Activated CD8-positive, alpha-beta T cell treated with anti-CD3 and anti-CD28 coated beads for 36 hours (primary cell): ENCODE results near the gene ARHGAP25. TPM values are rescaled to one million over a fixed set of nuclear protein-coding genes. Genes with fewer than 3 reads are reported as not detected.

Source experiments
- ATAC-seq: fragments of 200-7000 bp; cut with Tn5 transposase; one replicate; pipeline ENCODE4 v1.10.0; 2021; ENCODE audit warnings: mild to moderate bottlenecking, moderate library complexity
- CTCF ChIA-PET: fragments of 350-600 bp; sonication (Branson Sonifier 250); formaldehyde crosslinking; loops from one replicate; lab custom pipeline; 2021; ENCODE audit warnings: antibody characterized with exemption; lab: Charles Lee
- POLR2A ChIA-PET: fragments of 350-600 bp; sonication (Branson Sonifier 250); formaldehyde crosslinking; loops from one replicate; lab custom pipeline; 2021; ENCODE audit warnings: antibody characterized with exemption; lab: Charles Lee
- DNase-seq: peaks from one replicate; pipeline ENCODE4 v3.0.0-alpha.2; 2020
- H3K27ac Mint-ChIP-seq: one replicate; pipeline ENCODE4 v1.8.0; 2021; ENCODE audit warnings: mild to moderate bottlenecking, mixed read lengths
- H3K27me3 Mint-ChIP-seq: one replicate; pipeline ENCODE4 v1.8.0; 2021; ENCODE audit warnings: mixed read lengths
- H3K36me3 Mint-ChIP-seq: one replicate; pipeline ENCODE4 v1.8.0; 2021; ENCODE audit warnings: low read depth, mixed read lengths
- H3K4me1 Mint-ChIP-seq: one replicate; pipeline ENCODE4 v1.8.0; 2021; ENCODE audit warnings: low read depth, mixed read lengths
- H3K4me3 Mint-ChIP-seq: one replicate; pipeline ENCODE4 v1.8.0; 2021; ENCODE audit warnings: mild to moderate bottlenecking, moderate library complexity, mixed read lengths
- H3K9me3 Mint-ChIP-seq: one replicate; pipeline ENCODE4 v1.8.0; 2021; ENCODE audit warnings: mixed read lengths
- CTCF ChIP-seq: fragments of 200-600 bp; IDR thresholded peaks from one replicate; pipeline ENCODE4 v1.8.0; 2022; ENCODE audit warnings: antibody characterized with exemption, mild to moderate bottlenecking
- intact Hi-C: fragments of 100-400 bp; cut with micrococcal nuclease; formaldehyde crosslinking; loops from one replicate; pipeline ENCODE4 v1.10.0; 2022
- total RNA-seq, 2 experiments: library from RNA; stranded (reverse); gene quantifications; one replicate each; pipeline ENCODE4 v1.2.3, GENCODE V29; 2021

Gene ARHGAP25
- total RNA-seq, 2 experiments from 2014 or later, result 59.3 to 61.5 TPM

GRCh38 chr2:68827666-68828065, 93.1 kb downstream of the ARHGAP25 start:
- H3K27ac Mint-ChIP-seq, result peak overlapping the region; percentile 47
- H3K9me3 Mint-ChIP-seq, result no peaks in the 10 kb centered on the region
- H3K4me1 Mint-ChIP-seq, result peaks cover 62% of the 10 kb centered on the region
- intact Hi-C loops, result no loop called here
- TF ChIP-seq CTCF, result no peak
- ChIA-PET CTCF (interaction anchor here (0.5 to 12.9 kb wide), 5 partner anchors 74 to 119 kb away, joined by 3 to 136 read pairs (median 3); no protein-coding TSS in a partner anchor), POLR2A (no interaction called here)
- H3K4me3 Mint-ChIP-seq, result no peak overlapping the region
- ATAC-seq (no peak), DNase-seq (no peak)
- peaks cover 42% of the 10 kb centered on the region for H3K36me3 Mint-ChIP-seq
- H3K27me3 Mint-ChIP-seq, result no peaks in the 10 kb centered on the region

- Mint-ChIP-seq H3K4me1 (peaks cover 71% of the 10 kb centered on the region), H3K27ac (peak overlapping the region; percentile 87), H3K9me3 (no peaks in the 10 kb centered on the region), H3K27me3 (no peaks in the 10 kb centered on the region), H3K36me3 (peaks cover 35% of the 10 kb centered on the region), H3K4me3 (peak overlapping the region; percentile 42)
- ChIA-PET CTCF (interaction anchor here (1.0 to 12.9 kb wide), 10 partner anchors 10 to 341 kb away, joined by 3 to 136 read pairs (median 3); no protein-coding TSS in a partner anchor), POLR2A (interaction anchor here (0.6 to 1.9 kb wide), 8 partner anchors 13 to 1256 kb away, joined by 3 to 5 read pairs (median 3); no protein-coding TSS in a partner anchor)
- ATAC-seq (peak; percentile 22), DNase-seq (peak; percentile 75)
- intact Hi-C loops, result no loop called here
- TF ChIP-seq CTCF, result no peak
These were observed 94.5 kb downstream of the ARHGAP25 start for GRCh38 chr2:68828887-68829708.

GRCh38 chr2:68829749-68830148, 95.1 kb downstream of the ARHGAP25 start:
- intact Hi-C loops, result loop anchor here (5.0 kb wide), 2 partner anchors 83 to 362 kb away; partner anchors contain the start of genes APLF and FBXO48

GRCh38 chr2:68831686-68832232, 97.1 kb downstream of the ARHGAP25 start:
- peaks cover 66% of the 10 kb centered on the region for H3K4me1 Mint-ChIP-seq
- ChIA-PET CTCF (interaction anchor here (1.3 to 12.9 kb wide), 3 partner anchors 80 to 364 kb away, joined by 4 to 136 read pairs (median 8); partner anchors contain the start of genes APLF and FBXO48), POLR2A (interaction anchor here (0.9 kb wide), 1 partner anchor 66 kb away, joined by 3 read pairs; no protein-coding TSS in a partner anchor)
- DNase-seq, result no peak
- TF ChIP-seq CTCF, result no peak
- peaks cover 13% of the 10 kb centered on the region for H3K36me3 Mint-ChIP-seq
- ATAC-seq, result peak; percentile 16
- no peaks in the 10 kb centered on the region for H3K9me3 Mint-ChIP-seq
- intact Hi-C loops, result loop anchor here (5.0 kb wide), 2 partner anchors 81 to 364 kb away; partner anchors contain the start of genes APLF and FBXO48
- H3K4me3 Mint-ChIP-seq, result peak overlapping the region; percentile 53
- no peaks in the 10 kb centered on the region for H3K27me3 Mint-ChIP-seq
- peak overlapping the region; percentile 94 for H3K27ac Mint-ChIP-seq

More at GRCh38 chr2:68829749-68830148, 95.1 kb downstream of the ARHGAP25 start:
- peaks cover 71% of the 10 kb centered on the region for H3K4me1 Mint-ChIP-seq
- peaks cover 29% of the 10 kb centered on the region for H3K36me3 Mint-ChIP-seq
- H3K27me3 Mint-ChIP-seq, result no peaks in the 10 kb centered on the region
- peak overlapping the region; percentile 87 for H3K27ac Mint-ChIP-seq
- ChIA-PET CTCF (interaction anchor here (1.0 to 12.9 kb wide), 8 partner anchors 10 to 342 kb away, joined by 3 to 136 read pairs (median 3); no protein-coding TSS in a partner anchor), POLR2A (interaction anchor here (0.7 to 1.9 kb wide), 6 partner anchors 13 to 777 kb away, joined by 3 to 5 read pairs (median 3); no protein-coding TSS in a partner anchor)
- H3K4me3 Mint-ChIP-seq, result peak overlapping the region; percentile 42
- peak; percentile 24 for ATAC-seq
- TF ChIP-seq CTCF, result no peak
- peak; percentile 43 for DNase-seq
- no peaks in the 10 kb centered on the region for H3K9me3 Mint-ChIP-seq
